Measurements from ENCODE around the gene FBXO38.

Gene FBXO38

GRCh38 chr5:148414833-148415232 lies 31.1 kb downstream of the FBXO38 start:
- no peak overlapping the region for H3K27ac ChIP-seq
- TF ChIP-seq ZFX (IDR thresholded peaks at IDR 0.05) (no peak), CTCF (conservative IDR thresholded peaks at IDR 0.05) (no peak)

GRCh38 chr5:148416416-148416815 lies 32.7 kb downstream of the FBXO38 start:
- no peak for TF ChIP-seq ZFX (IDR thresholded peaks at IDR 0.05)
- no peak for TF ChIP-seq CTCF (conservative IDR thresholded peaks at IDR 0.05)
- no peak overlapping the region for H3K27ac ChIP-seq

- no peak overlapping the region for H3K27ac ChIP-seq
- TF ChIP-seq ZFX (IDR thresholded peaks at IDR 0.05) = no peak
- no peak for TF ChIP-seq CTCF (conservative IDR thresholded peaks at IDR 0.05)
Observed at GRCh38 chr5:148416921-148417320, 33.2 kb downstream of the FBXO38 start.

GRCh38 chr5:148418511-148418910 lies 34.8 kb downstream of the FBXO38 start:
- no peak overlapping the region for H3K27ac ChIP-seq
- no peak for TF ChIP-seq CTCF (conservative IDR thresholded peaks at IDR 0.05)

- TF ChIP-seq ZFX (IDR thresholded peaks at IDR 0.05) = no peak
- no peak for TF ChIP-seq CTCF (conservative IDR thresholded peaks at IDR 0.05)
- no peak overlapping the region for H3K27ac ChIP-seq
Observed at GRCh38 chr5:148421661-148422060, 37.9 kb downstream of the FBXO38 start.

GRCh38 chr5:148425808-148426207 lies 42.0 kb downstream of the FBXO38 start:
- no peak overlapping the region for H3K27ac ChIP-seq
- TF ChIP-seq CTCF (conservative IDR thresholded peaks at IDR 0.05) (no peak), ZFX (IDR thresholded peaks at IDR 0.05) (no peak)

- H3K27ac ChIP-seq = no peak overlapping the region
- TF ChIP-seq CTCF (conservative IDR thresholded peaks at IDR 0.05) (no peak), ZFX (IDR thresholded peaks at IDR 0.05) (no peak)
Observed at GRCh38 chr5:148426514-148426913, 42.8 kb downstream of the FBXO38 start.
